Neural cell (in vitro differentiated cells): Measurements from ENCODE around the gene GNPTG. TPM values are rescaled to one million over a fixed set of nuclear protein-coding genes. Genes with fewer than 3 reads are reported as not detected.

Experiments
- H2AFZ ChIP-seq: fragments of 200-600, 300-800 bp; sonication (generic), shearing (Covaris generic); 2 replicates; pipeline ENCODE4 v1.6.0; 2014; ENCODE audit warnings: low read depth, mild to moderate bottlenecking, antibody characterized with exemption, low read length, moderate library complexity
- H3F3A ChIP-seq: fragments of 200-600 bp; shearing (Covaris generic); 2 replicates; pipeline ENCODE4 v1.6.1; 2016; ENCODE audit warnings: mild to moderate bottlenecking, moderate library complexity, mixed read lengths, antibody characterized with exemption, low read length; ENCODE audit not compliant: insufficient read depth, poor library complexity, severe bottlenecking
- H3K27ac ChIP-seq: fragments of 200-600, 300-800 bp; sonication (generic), shearing (Covaris generic); 2 replicates; pipeline ENCODE4 v1.5.1; 2014; ENCODE audit warnings: mild to moderate bottlenecking, low read length, moderate library complexity
- H3K27me3 ChIP-seq: fragments of 300-800, 200-600 bp; sonication (generic), shearing (Covaris generic); 2 replicates; pipeline ENCODE4 v1.6.0; 2014; ENCODE audit warnings: mild to moderate bottlenecking, low read depth, low read length, moderate library complexity; ENCODE audit not compliant: insufficient read depth
- H3K36me3 ChIP-seq: fragments of 300-800, 200-600 bp; sonication (generic), shearing (Covaris generic); 2 replicates; pipeline ENCODE4 v1.5.1; 2014; ENCODE audit warnings: mild to moderate bottlenecking, antibody characterized with exemption, low read length, moderate library complexity; ENCODE audit not compliant: insufficient read depth
- H3K4me2 ChIP-seq: fragments of 300-800, 200-600 bp; sonication (generic), shearing (Covaris generic); 2 replicates; pipeline ENCODE4 v1.6.0; 2014; ENCODE audit warnings: mild to moderate bottlenecking, low read length
- H3K4me3 ChIP-seq: fragments of 300-800, 200-600 bp; sonication (generic), shearing (Covaris generic); 2 replicates; pipeline ENCODE4 v1.5.1; 2014; ENCODE audit warnings: mild to moderate bottlenecking, low read length, moderate library complexity
- H3K79me2 ChIP-seq: fragments of 200-600 bp; shearing (Covaris generic); replicated peaks from 2 replicates; pipeline ENCODE4 v1.6.0; 2014; ENCODE audit warnings: mild to moderate bottlenecking, low read length, moderate library complexity; ENCODE audit not compliant: insufficient read depth
- H3K9ac ChIP-seq: fragments of 300-800, 200-600 bp; sonication (generic), shearing (Covaris generic); 2 replicates; pipeline ENCODE4 v1.6.1; 2016; ENCODE audit warnings: mild to moderate bottlenecking, low read length, mixed read lengths
- H3K9me2 ChIP-seq: fragments of 200-600 bp; shearing (Covaris generic); 2 replicates; pipeline ENCODE4 v1.6.1; 2016; ENCODE audit warnings: mild to moderate bottlenecking, low read length, mixed read lengths; ENCODE audit not compliant: insufficient read depth
- H3K9me3 ChIP-seq: fragments of 200-600, 300-800 bp; sonication (generic), shearing (Covaris generic); 2 replicates; pipeline ENCODE4 v1.6.1; 2016; ENCODE audit warnings: mild to moderate bottlenecking, mixed run types, low read length, moderate library complexity, mixed read lengths
- H4K20me1 ChIP-seq: fragments of 200-600 bp; shearing (Covaris generic); 2 replicates; pipeline ENCODE4 v1.6.1; 2016; ENCODE audit warnings: mild to moderate bottlenecking, mixed run types; ENCODE audit not compliant: insufficient read depth
- EP300 ChIP-seq: fragments of 450-650 bp; conservative IDR thresholded peaks from 2 replicates; pipeline ENCODE4 v1.6.1; 2014; ENCODE audit warnings: antibody characterized with exemption, mild to moderate bottlenecking, moderate library complexity; ENCODE audit not compliant: poor library complexity, severe bottlenecking
- EZH2 ChIP-seq: fragments of 200-600, 300-800 bp; shearing (Covaris generic), sonication (generic); IDR thresholded peaks from 2 replicates; pipeline ENCODE4 v1.6.1; 2014; ENCODE audit warnings: antibody characterized with exemption, low read length, borderline replicate concordance, mild to moderate bottlenecking; ENCODE audit not compliant: insufficient read depth, poor library complexity, severe bottlenecking
- MXI1 ChIP-seq: fragments of 450-650 bp; conservative IDR thresholded peaks from 2 replicates; pipeline ENCODE4 v1.6.1; 2014; ENCODE audit warnings: antibody characterized with exemption, mild to moderate bottlenecking; ENCODE audit not compliant: poor library complexity, severe bottlenecking
- POLR2AphosphoS5 ChIP-seq: IDR thresholded peaks from 2 replicates; pipeline ENCODE4 v1.6.1; 2012
- RAD21 ChIP-seq: fragments of 450-650 bp; conservative IDR thresholded peaks from 2 replicates; pipeline ENCODE4 v1.6.1; 2014; ENCODE audit warnings: antibody characterized with exemption, mild to moderate bottlenecking, moderate library complexity
- SMC3 ChIP-seq: fragments of 450-650 bp; conservative IDR thresholded peaks from 2 replicates; pipeline ENCODE4 v1.6.1; 2014; ENCODE audit warnings: antibody characterized with exemption, mild to moderate bottlenecking, moderate library complexity; ENCODE audit not compliant: poor library complexity
- TAF1 ChIP-seq: IDR thresholded peaks from 2 replicates; pipeline ENCODE4 v1.6.1; 2012; ENCODE audit warnings: low read depth
- polyA minus RNA-seq: library from RNA; depleted of rRNA, polyadenylated mRNA; stranded (reverse); fragments of >200 nt; gene quantifications from 2 replicates; pipeline ENCODE4 v1.2.3, GENCODE V29; 2014
- polyA plus RNA-seq: library from polyadenylated mRNA; depleted of rRNA; stranded (reverse); fragments of >200 nt; gene quantifications from 2 replicates; pipeline ENCODE4 v1.2.3, GENCODE V29; 2014
- TF ChIP-seq, protein P1 (sequence below): IDR thresholded peaks from 2 replicates; pipeline ENCODE4 v1.6.1; 2012; ENCODE audit warnings: borderline replicate concordance
- TF ChIP-seq, protein P2 (sequence below): fragments of 450-650 bp; IDR thresholded peaks from 2 replicates; pipeline ENCODE4 v1.5.1; 2014; ENCODE audit warnings: antibody characterized with exemption, mild to moderate bottlenecking, moderate library complexity; ENCODE audit not compliant: poor library complexity, severe bottlenecking

GNPTG gene
- polyA plus RNA-seq (74.2 and 90.5 TPM in 2 replicates), polyA minus RNA-seq (17.7 and 19.2 TPM in 2 replicates)

DNA sequence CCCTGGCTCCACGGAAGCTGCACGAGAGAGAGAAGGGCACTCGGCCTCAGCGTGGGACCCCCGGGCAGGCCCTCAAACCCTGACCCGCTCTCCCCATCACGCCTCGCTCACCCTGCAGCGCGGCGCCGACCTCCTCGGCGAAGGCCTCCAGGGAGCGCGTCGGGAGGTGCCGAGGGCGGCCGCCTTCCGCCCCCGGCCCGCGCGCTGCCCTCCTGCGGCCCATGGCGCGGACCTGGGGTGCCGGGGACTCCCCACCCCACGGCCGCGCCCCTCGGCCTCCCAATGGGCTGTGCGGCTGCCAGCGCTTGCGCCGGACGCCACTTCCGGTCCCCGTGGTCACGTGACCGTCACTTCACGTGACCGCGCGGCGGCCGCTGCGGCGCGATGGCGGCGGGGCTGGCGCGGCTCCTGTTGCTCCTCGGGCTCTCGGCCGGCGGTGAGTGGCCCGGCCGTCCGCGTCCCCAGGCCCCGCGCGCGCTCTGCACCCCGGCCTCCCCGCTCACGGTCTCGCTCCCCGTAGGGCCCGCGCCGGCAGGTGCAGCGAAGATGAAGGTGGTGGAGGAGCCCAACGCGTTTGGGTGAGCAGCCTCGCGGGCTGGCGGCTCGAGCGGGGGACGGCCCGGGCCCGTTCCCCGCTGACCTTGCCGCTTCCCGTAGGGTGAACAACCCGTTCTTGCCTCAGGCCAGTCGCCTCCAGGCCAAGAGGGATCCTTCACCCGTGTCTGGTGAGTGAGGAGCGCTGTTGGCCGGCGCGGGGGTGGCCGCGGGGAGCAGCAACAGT lies at the start of gene GNPTG, which contains the start of gene TSR3:
TSS of gene GNPTG (plus strand) at position 350 of the 781 bp plus-strand sequence. CDS start at position 385, 35 bp downstream.
TSS of gene TSR3 (minus strand) at position 297 of the 781 bp plus-strand sequence. CDS start at position 223, 74 bp downstream.
- Histone ChIP-seq H2AFZ (no peak within 1 kb of the TSS), H3K36me3 (no peaks in the 10 kb centered on the region), H4K20me1 (no peaks in the 10 kb centered on the region), H3F3A (no peaks in the 10 kb centered on the region), H3K9me2 (no peaks in the 10 kb centered on the region), H3K79me2 (peaks cover 26% of the 10 kb centered on the region), H3K9me3 (no peaks in the 10 kb centered on the region), H3K27ac (no peak within 1 kb of the TSS), H3K4me3 (peak within 1 kb of the TSS; percentile 97), H3K9ac (peak within 1 kb of the TSS; percentile 70), H3K4me2 (peak within 1 kb of the TSS; percentile 88), H3K27me3 (no peaks in the 10 kb centered on the region)
- TF ChIP-seq, protein P1, sequence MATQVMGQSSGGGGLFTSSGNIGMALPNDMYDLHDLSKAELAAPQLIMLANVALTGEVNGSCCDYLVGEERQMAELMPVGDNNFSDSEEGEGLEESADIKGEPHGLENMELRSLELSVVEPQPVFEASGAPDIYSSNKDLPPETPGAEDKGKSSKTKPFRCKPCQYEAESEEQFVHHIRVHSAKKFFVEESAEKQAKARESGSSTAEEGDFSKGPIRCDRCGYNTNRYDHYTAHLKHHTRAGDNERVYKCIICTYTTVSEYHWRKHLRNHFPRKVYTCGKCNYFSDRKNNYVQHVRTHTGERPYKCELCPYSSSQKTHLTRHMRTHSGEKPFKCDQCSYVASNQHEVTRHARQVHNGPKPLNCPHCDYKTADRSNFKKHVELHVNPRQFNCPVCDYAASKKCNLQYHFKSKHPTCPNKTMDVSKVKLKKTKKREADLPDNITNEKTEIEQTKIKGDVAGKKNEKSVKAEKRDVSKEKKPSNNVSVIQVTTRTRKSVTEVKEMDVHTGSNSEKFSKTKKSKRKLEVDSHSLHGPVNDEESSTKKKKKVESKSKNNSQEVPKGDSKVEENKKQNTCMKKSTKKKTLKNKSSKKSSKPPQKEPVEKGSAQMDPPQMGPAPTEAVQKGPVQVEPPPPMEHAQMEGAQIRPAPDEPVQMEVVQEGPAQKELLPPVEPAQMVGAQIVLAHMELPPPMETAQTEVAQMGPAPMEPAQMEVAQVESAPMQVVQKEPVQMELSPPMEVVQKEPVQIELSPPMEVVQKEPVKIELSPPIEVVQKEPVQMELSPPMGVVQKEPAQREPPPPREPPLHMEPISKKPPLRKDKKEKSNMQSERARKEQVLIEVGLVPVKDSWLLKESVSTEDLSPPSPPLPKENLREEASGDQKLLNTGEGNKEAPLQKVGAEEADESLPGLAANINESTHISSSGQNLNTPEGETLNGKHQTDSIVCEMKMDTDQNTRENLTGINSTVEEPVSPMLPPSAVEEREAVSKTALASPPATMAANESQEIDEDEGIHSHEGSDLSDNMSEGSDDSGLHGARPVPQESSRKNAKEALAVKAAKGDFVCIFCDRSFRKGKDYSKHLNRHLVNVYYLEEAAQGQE = peak; percentile 55
- TF ChIP-seq TAF1 (no peak), EZH2 (no peak), MXI1 (peak; percentile 92), EP300 (peak; percentile 63), RAD21 (peak; percentile 35), SMC3 (no peak), POLR2AphosphoS5 (peak; percentile 88)
- TF ChIP-seq, protein P2, sequence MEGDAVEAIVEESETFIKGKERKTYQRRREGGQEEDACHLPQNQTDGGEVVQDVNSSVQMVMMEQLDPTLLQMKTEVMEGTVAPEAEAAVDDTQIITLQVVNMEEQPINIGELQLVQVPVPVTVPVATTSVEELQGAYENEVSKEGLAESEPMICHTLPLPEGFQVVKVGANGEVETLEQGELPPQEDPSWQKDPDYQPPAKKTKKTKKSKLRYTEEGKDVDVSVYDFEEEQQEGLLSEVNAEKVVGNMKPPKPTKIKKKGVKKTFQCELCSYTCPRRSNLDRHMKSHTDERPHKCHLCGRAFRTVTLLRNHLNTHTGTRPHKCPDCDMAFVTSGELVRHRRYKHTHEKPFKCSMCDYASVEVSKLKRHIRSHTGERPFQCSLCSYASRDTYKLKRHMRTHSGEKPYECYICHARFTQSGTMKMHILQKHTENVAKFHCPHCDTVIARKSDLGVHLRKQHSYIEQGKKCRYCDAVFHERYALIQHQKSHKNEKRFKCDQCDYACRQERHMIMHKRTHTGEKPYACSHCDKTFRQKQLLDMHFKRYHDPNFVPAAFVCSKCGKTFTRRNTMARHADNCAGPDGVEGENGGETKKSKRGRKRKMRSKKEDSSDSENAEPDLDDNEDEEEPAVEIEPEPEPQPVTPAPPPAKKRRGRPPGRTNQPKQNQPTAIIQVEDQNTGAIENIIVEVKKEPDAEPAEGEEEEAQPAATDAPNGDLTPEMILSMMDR = no peak

DNA sequence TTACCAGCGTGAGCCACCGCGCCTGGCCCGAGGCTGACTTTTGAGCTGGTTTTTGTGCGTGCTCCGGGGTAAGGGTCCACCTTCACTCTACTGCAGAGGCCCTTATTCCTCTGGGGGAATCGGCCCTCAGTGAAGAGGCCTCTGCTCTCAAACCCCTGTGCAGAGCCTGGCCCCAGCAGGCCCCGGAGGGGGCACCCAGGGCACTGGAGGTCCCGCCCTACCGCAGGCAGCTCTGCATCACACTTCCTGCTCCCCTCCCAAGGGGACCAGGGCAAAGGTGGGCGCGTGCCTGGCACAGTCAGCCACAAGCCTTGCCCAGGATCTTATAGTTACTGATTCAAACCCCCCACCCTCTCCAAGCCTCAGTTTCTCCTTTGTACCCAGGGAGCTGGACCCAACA lies 45.9 kb upstream of the GNPTG start:
- H3F3A ChIP-seq = no peaks in the 10 kb centered on the region

More for the DNA sequence above, 45.9 kb upstream of the GNPTG start:
- Histone ChIP-seq H3K27me3 (no peaks in the 10 kb centered on the region), H4K20me1 (peaks cover 8% of the 10 kb centered on the region), H3K9ac (no peak overlapping the region), H3K27ac (no peak overlapping the region), H3K4me2 (no peak overlapping the region), H3K36me3 (no peaks in the 10 kb centered on the region), H3K4me3 (no peak overlapping the region), H3K9me2 (no peaks in the 10 kb centered on the region), H2AFZ (no peak overlapping the region), H3K9me3 (no peaks in the 10 kb centered on the region), H3K79me2 (peaks cover 10% of the 10 kb centered on the region)
- TF ChIP-seq MXI1 (no peak), EP300 (no peak), POLR2AphosphoS5 (no peak), SMC3 (no peak), RAD21 (no peak), TAF1 (no peak), EZH2 (no peak)
- TF ChIP-seq, protein P1 = no peak
- TF ChIP-seq, protein P2 = no peak
